Spleen (tissue), 11 donors: ENCODE results near the gene CLDN11. TPM values are rescaled to one million over a fixed set of nuclear protein-coding genes. Genes with fewer than 3 reads are reported as not detected.

Experiments
- DNase-seq: peaks from one replicate; pipeline ENCODE4 v3.0.0-alpha.2; 2020
- H3K27ac ChIP-seq, 8 donors: fragments of 200-600 bp; sonication (generic) in 7 of 8; 1 replicate in 4 of 8; 2 replicates in 4 of 8; pipeline versions ENCODE4 v1.5.0 to v1.8.0; 2016 to 2021; ENCODE audit warnings: inconsistent platforms in 4 of 8, mild to moderate bottlenecking in 4 of 8, moderate library complexity in 1 of 8
- H3K27me3 ChIP-seq, 7 donors: fragments of 200-600 bp; sonication (generic) in 6 of 7; replicated peaks in 1 of 7; 1 replicate in 4 of 7; 2 replicates in 3 of 7; pipeline versions ENCODE4 v1.5.0 to v1.8.0; 2016 to 2021; ENCODE audit warnings: inconsistent platforms in 3 of 7, mild to moderate bottlenecking in 1 of 7
- H3K36me3 ChIP-seq, 6 donors: fragments of 200-600 bp; sonication (generic) in 5 of 6; 1 replicate in 4 of 6; 2 replicates in 2 of 6; pipeline versions ENCODE4 v1.5.0 to v1.8.0; 2016 to 2021; ENCODE audit warnings: inconsistent platforms in 2 of 6
- H3K4me1 ChIP-seq, 6 donors: fragments of 200-600 bp; sonication (generic) in 5 of 6; 1 replicate in 3 of 6; 2 replicates in 3 of 6; pipeline versions ENCODE4 v1.5.0 to v1.8.0; 2016 to 2021; ENCODE audit warnings: inconsistent platforms in 3 of 6
- H3K4me3 ChIP-seq, 8 donors: fragments of 200-600 bp; sonication (generic) in 7 of 8; 1 replicate in 4 of 8; 2 replicates in 4 of 8; pipeline versions ENCODE4 v1.5.0 to v1.8.0; 2016 to 2021; ENCODE audit warnings: inconsistent platforms in 4 of 8, mild to moderate bottlenecking in 4 of 8, moderate library complexity in 2 of 8
- H3K9me3 ChIP-seq, 8 donors: fragments of 200-600 bp; sonication (generic) in 7 of 8; 1 replicate in 4 of 8; 2 replicates in 4 of 8; pipeline versions ENCODE4 v1.5.0 to v1.8.0; 2016 to 2021; ENCODE audit warnings: inconsistent platforms in 4 of 8
- CTCF ChIP-seq, 11 experiments: fragments of 200-600 bp in 7 of 11; fragments of 450-650 bp in 4 of 11; sonication (generic) in 4 of 11; IDR thresholded peaks in 8 of 11; conservative IDR thresholded peaks in 3 of 11; 1 replicate in 7 of 11; 2 replicates in 4 of 11; pipeline versions ENCODE4 v1.4.0 to v1.8.0; 2016 to 2021; ENCODE audit warnings: antibody characterized with exemption in 11 of 11, inconsistent platforms in 4 of 11, mild to moderate bottlenecking in 1 of 11
- POLR2A ChIP-seq, 3 donors: fragments of 450-650 bp; IDR thresholded peaks; one replicate each; pipeline ENCODE4 v1.5.1; 2017; ENCODE audit warnings: antibody characterized with exemption in 3 of 3, mild to moderate bottlenecking in 1 of 3
- POLR2AphosphoS5 ChIP-seq, 3 donors: sonication (generic); formaldehyde crosslinking; IDR thresholded peaks; one replicate each; pipeline ENCODE4 v1.5.1; 2017; ENCODE audit warnings: antibody characterized with exemption in 3 of 3
- WGBS, 5 donors: extraction: QIAGEN DNeasy Blood & Tissue Kit in 3 of 5; methylation state at CpG; one replicate each; pipeline versions ENCODE4 v1.1.5 to v1.1.7; 2013 to 2018; 5-methylcytosine and 5-hydroxymethylcytosine counted together
- intact Hi-C: fragments of 100-400 bp; cut with DNase I; formaldehyde crosslinking; loops from one replicate; pipeline ENCODE4 v1.15.0; 2023; ENCODE audit warnings: low total_unique reads
- polyA plus RNA-seq, 3 donors: library from polyadenylated mRNA; stranded (reverse); fragments of 200-250 nt; gene quantifications; one replicate each; pipeline ENCODE4 v1.2.1, GENCODE V29; 2013
- total RNA-seq, 7 donors: library from RNA; depleted of rRNA in 3 of 7; stranded (reverse); fragments of >200 nt in 3 of 7; fragmentation: NEBNext Ultra II Directional in 4 of 7; extraction: Animal tissue kit (Norgen Biotek cat#: 25700) in 4 of 7; gene quantifications; one replicate each; pipeline versions ENCODE4 v1.1.0 to v1.2.1, GENCODE V29; 2016 to 2021
- donor health status: healthy with polysubstance abuse.
- donor health status: DM: no; HTN: no; CAD: no; lungs with moderate emphysema.
- donor health status: DM: no; HTN: no; CAD: no.
- donor health status: Bipolar disorder and iron deficiency.
- donor health status: healthy.
- donor health status: DM: no; HTN: no; CAD: no.
- donor health status: DM: yes; HTN: yes; CAD: no.

CLDN11 gene
- total and polyA plus RNA-seq, 10 donors: 0.70 to 10.7 (median 4.1) TPM

DNA sequence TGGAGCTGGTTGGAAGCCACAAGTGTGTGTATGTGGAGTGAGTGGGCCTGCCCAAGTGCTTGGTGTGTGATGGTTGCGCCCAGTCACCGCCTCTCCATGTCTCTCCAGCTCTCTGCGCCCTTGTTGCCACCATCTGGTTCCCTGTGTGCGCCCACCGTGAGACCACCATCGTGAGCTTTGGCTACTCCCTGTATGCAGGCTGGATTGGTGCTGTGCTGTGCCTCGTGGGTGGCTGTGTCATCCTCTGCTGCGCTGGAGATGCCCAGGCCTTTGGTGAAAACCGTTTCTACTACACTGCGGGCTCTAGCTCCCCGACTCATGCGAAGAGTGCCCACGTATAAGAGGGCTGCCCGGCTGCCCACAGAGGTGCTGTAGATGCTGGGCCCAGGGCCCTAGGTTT lies 13.7 kb downstream of the CLDN11 start:
- DNase-seq: peak; percentile 59
- H3K4me3 ChIP-seq: peak overlapping the region in 1 of 8 donors; percentile 0
- H3K27ac ChIP-seq: no peak overlapping the region
- intact Hi-C loops: no loop called here
- H3K27me3 ChIP-seq: no peaks in the 10 kb centered on the region
- no peaks in the 10 kb centered on the region for H3K9me3 ChIP-seq
- peaks cover 0 to 5% (median 0%) of the 10 kb centered on the region in 6 donors for H3K36me3 ChIP-seq
- WGBS, 5 donors: 92 to 97% (median 95%) methylated on average over 6 to 14 of the region's 14 CpGs
- H3K4me1 ChIP-seq: peaks cover 0 to 4% (median 0%) of the 10 kb centered on the region in 6 donors
- TF ChIP-seq POLR2A (IDR thresholded peaks at IDR 0.05) (no peak), CTCF (IDR thresholded peaks at IDR 0.05 in 8 of 11, conservative IDR thresholded peaks at IDR 0.05 in 3 of 11) (no peak), POLR2AphosphoS5 (IDR thresholded peaks at IDR 0.05) (no peak)

DNA sequence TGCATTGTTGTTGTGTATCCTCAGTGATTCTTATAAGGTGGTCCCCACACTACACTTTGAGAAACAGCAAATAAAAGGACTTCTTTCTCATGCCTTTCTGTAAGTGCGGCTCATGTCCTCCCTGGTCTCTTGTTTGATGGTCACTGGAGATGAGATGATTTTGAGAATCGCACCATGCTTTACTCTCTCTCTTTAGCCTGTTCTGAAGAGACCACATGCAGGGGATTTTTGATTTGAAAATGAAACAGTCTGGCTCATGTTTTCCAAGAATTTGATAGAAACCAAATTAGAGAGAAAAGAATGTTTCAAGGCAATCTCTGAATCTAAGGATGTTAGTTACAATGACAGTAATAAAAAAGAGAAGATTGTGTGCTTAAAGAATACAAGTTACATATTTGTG lies 18.0 kb downstream of the CLDN11 start:
- Histone ChIP-seq H3K4me3 (no peak overlapping the region), H3K27ac (no peak overlapping the region), H3K27me3 (peaks cover 0 to 2% (median 0%) of the 10 kb centered on the region in 7 donors), H3K36me3 (peaks cover 0 to 5% (median 0%) of the 10 kb centered on the region in 6 donors), H3K9me3 (no peaks in the 10 kb centered on the region), H3K4me1 (no peaks in the 10 kb centered on the region)
- DNase-seq: no peak
- intact Hi-C loops: no loop called here
- 84 to 95% (median 93%) methylated on average over 2 of the region's 2 CpGs for WGBS, 5 donors
- no peak for TF ChIP-seq CTCF (IDR thresholded peaks at IDR 0.05 in 8 of 11, conservative IDR thresholded peaks at IDR 0.05 in 3 of 11)
- no peak for TF ChIP-seq POLR2AphosphoS5 (IDR thresholded peaks at IDR 0.05)
- TF ChIP-seq POLR2A (IDR thresholded peaks at IDR 0.05): no peak

DNA sequence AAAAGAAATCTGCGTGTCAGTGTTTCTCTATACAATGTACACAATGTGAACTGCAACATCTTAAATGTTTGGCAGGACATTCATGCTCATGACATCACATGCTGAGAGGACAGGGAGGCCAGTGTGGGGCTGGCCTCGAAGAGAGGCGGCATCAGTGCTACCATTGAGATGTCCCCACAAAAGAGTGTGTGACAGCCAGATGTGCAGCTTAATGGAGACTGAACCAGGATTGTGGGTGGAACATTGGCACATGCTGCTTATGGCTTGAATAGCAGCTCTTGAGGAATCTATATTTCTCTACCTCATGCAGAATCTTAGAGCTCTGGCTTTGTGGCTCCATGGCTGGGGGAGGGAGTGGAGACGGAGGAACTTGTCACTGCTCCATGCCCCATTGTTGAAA lies 18.5 kb downstream of the CLDN11 start:
- intact Hi-C loops: no loop called here
- Histone ChIP-seq H3K4me3 (no peak overlapping the region), H3K4me1 (no peaks in the 10 kb centered on the region), H3K27ac (no peak overlapping the region), H3K9me3 (no peaks in the 10 kb centered on the region), H3K36me3 (peaks cover 0 to 5% (median 0%) of the 10 kb centered on the region in 6 donors), H3K27me3 (peaks cover 0 to 7% (median 0%) of the 10 kb centered on the region in 7 donors)
- WGBS, 5 donors: 88 to 95% (median 93%) methylated on average over 4 of the region's 4 CpGs
- DNase-seq: no peak
- TF ChIP-seq POLR2A (IDR thresholded peaks at IDR 0.05): no peak
- TF ChIP-seq POLR2AphosphoS5 (IDR thresholded peaks at IDR 0.05): no peak
- TF ChIP-seq CTCF (IDR thresholded peaks at IDR 0.05 in 8 of 11, conservative IDR thresholded peaks at IDR 0.05 in 3 of 11): no peak

- no peak overlapping the region for H3K27ac ChIP-seq
- DNase-seq: no peak
- intact Hi-C loops: no loop called here
- H3K27me3 ChIP-seq: peaks cover 0 to 11% (median 0%) of the 10 kb centered on the region in 7 donors
- peaks cover 0 to 5% (median 0%) of the 10 kb centered on the region in 6 donors for H3K36me3 ChIP-seq
- no peaks in the 10 kb centered on the region for H3K4me1 ChIP-seq
- H3K9me3 ChIP-seq: no peaks in the 10 kb centered on the region
- WGBS, 5 donors: 73 to 79% (median 76%) methylated on average over 10 of the region's 10 CpGs
- TF ChIP-seq POLR2AphosphoS5 (IDR thresholded peaks at IDR 0.05) (no peak), CTCF (IDR thresholded peaks at IDR 0.05 in 8 of 11, conservative IDR thresholded peaks at IDR 0.05 in 3 of 11) (no peak), POLR2A (IDR thresholded peaks at IDR 0.05) (no peak)
- no peak overlapping the region for H3K4me3 ChIP-seq
Observed at GRCh38 chr3:170437696-170438407, 19.2 kb downstream of the CLDN11 start.
